HepG2 (cell line): ENCODE data around the gene HOXA13. TPM values are rescaled to one million over a fixed set of nuclear protein-coding genes. Genes with fewer than 3 reads are reported as not detected.

Source experiments
- BCLAF1 ChIP-seq: fragments of 450-650 bp; IDR thresholded peaks from 2 replicates; pipeline ENCODE4 v1.6.1; 2017; ENCODE audit warnings: mild to moderate bottlenecking
- BHLHE40 ChIP-seq: IDR thresholded peaks from 2 replicates; pipeline ENCODE4 v1.6.1; 2011; ENCODE audit warnings: low read length, improper control_type of control experiment
- CCAR2 ChIP-seq: fragments of 200-400 bp; formaldehyde crosslinking; optimal IDR thresholded peaks from 2 replicates; pipeline ENCODE3; 2018; ENCODE audit warnings: low read depth, mild to moderate bottlenecking, low read length, moderate library complexity
- NR2F6 ChIP-seq, 2 experiments: IDR thresholded peaks; 2 replicates each; pipeline ENCODE4 v1.6.1; 2016; ENCODE audit warnings: antibody characterized with exemption in 1 of 2, mild to moderate bottlenecking in 1 of 2
- TFDP2 ChIP-seq: sonication (generic); formaldehyde crosslinking; IDR thresholded peaks from 2 replicates; pipeline ENCODE4 v1.4.0; 2020; ENCODE audit warnings: missing genetic modification reagents
- THRA ChIP-seq: sonication (generic); formaldehyde crosslinking; IDR thresholded peaks from 2 replicates; pipeline ENCODE4 v1.4.0; 2020; ENCODE audit warnings: missing genetic modification reagents, borderline replicate concordance
- ZNF136 ChIP-seq: sonication (generic); formaldehyde crosslinking; IDR thresholded peaks from 2 replicates; pipeline ENCODE4 v1.8.1; 2022; ENCODE audit warnings: low read depth, mild to moderate bottlenecking, moderate library complexity, missing genetic modification reagents
- polyA plus RNA-seq, 8 experiments: library from polyadenylated mRNA; depleted of rRNA in 3 of 8; stranded (reverse) in 7 of 8; unstranded in 1 of 8; fragments of >200 nt; fragmentation: Illumina TruSeq in 4 of 8; extraction: Trizol in 4 of 8; gene quantifications; 2 replicates each; pipeline versions ENCODE4 v1.2.1 to v1.2.3, GENCODE V29; 2011 to 2016; ENCODE audit warnings: low read depth in 4 of 8, missing spikeins in 1 of 8, mixed read lengths in 1 of 8; ENCODE audit not compliant: insufficient read depth in 1 of 8
- total RNA-seq, 5 experiments: library from RNA; depleted of rRNA; stranded (reverse); fragments of >200 nt; fragmentation: Illumina TruSeq; extraction: Trizol; gene quantifications; 2 replicates each; pipeline ENCODE4 v1.2.3, GENCODE V29; 2016; ENCODE audit warnings: low read depth in 1 of 5
- TF ChIP-seq, protein P1 (sequence below): sonication (generic); formaldehyde crosslinking; IDR thresholded peaks from 2 replicates; pipeline ENCODE4 v1.4.0; 2020; ENCODE audit warnings: missing genetic modification reagents, borderline replicate concordance

The HOXA13 gene
- total and polyA plus RNA-seq, 2 of the 13 experiments (the other 11 are each of a cell fraction or from before 2014, with no cell fraction given): 0.01 to 0.04 TPM

GRCh38 chr7:27151931-27152815 lies 47.7 kb downstream of the HOXA13 start, which contains the start of gene HOXA3 (continued):
- TF ChIP-seq, protein P1, sequence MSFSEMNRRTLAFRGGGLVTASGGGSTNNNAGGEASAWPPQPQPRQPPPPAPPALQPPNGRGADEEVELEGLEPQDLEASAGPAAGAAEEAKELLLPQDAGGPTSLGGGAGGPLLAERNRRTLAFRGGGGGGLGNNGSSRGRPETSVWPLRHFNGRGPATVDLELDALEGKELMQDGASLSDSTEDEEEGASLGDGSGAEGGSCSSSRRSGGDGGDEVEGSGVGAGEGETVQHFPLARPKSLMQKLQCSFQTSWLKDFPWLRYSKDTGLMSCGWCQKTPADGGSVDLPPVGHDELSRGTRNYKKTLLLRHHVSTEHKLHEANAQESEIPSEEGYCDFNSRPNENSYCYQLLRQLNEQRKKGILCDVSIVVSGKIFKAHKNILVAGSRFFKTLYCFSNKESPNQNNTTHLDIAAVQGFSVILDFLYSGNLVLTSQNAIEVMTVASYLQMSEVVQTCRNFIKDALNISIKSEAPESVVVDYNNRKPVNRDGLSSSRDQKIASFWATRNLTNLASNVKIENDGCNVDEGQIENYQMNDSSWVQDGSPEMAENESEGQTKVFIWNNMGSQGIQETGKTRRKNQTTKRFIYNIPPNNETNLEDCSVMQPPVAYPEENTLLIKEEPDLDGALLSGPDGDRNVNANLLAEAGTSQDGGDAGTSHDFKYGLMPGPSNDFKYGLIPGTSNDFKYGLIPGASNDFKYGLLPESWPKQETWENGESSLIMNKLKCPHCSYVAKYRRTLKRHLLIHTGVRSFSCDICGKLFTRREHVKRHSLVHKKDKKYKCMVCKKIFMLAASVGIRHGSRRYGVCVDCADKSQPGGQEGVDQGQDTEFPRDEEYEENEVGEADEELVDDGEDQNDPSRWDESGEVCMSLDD (CRISPR knock-in tag): no peak
- TF ChIP-seq TFDP2 (no peak), ZNF136 (no peak), BHLHE40 (no peak), CCAR2 (no peak), BCLAF1 (no peak), NR2F6 (IDR thresholded peaks at IDR 0.05) (no peak), NR2F6 (CRISPR knock-in tag; IDR thresholded peaks at IDR 0.05) (no peak), THRA (CRISPR knock-in tag) (no peak)
